ENCODE data around the gene SMS.
A peak's percentile ranks its signal among the peaks of the same experiment; 100 is the strongest.

Gene SMS

DNA sequence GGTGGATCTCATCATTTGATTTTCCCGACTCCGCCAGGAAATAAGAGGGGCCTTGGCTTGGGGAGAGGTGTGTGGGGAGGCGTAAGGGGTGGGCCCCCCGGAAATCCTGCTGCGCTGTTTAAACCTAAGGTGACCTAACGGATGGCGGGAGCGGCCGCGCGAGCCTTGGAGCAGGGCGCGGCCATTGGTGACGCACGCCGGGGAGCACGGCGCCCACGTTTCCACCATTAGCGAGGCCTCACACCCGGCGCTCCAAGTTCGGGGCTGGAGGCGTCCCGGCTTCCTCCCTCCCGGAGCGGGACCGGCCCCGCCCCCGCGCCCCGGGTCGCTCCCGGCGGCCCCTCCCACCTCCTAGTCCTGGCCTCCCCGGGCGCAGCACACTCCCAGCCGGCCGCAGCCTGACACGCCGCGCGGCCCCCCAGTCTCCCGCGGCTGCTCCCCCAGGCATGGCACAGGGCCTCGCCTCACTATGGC is at the start of gene SMS:
Gene SMS, plus strand, starts transcription at position 354 of the 474 bp plus-strand sequence. Its CDS starts 116 bp downstream, at position 470.
- H3K27ac ChIP-seq = peak within 1 kb of the TSS; percentile 87
- ChIA-PET CTCF (no interaction called here), POLR2A (ENCODE audit: low non-redundant PET) (no interaction called here)
- TF ChIP-seq, protein P1, sequence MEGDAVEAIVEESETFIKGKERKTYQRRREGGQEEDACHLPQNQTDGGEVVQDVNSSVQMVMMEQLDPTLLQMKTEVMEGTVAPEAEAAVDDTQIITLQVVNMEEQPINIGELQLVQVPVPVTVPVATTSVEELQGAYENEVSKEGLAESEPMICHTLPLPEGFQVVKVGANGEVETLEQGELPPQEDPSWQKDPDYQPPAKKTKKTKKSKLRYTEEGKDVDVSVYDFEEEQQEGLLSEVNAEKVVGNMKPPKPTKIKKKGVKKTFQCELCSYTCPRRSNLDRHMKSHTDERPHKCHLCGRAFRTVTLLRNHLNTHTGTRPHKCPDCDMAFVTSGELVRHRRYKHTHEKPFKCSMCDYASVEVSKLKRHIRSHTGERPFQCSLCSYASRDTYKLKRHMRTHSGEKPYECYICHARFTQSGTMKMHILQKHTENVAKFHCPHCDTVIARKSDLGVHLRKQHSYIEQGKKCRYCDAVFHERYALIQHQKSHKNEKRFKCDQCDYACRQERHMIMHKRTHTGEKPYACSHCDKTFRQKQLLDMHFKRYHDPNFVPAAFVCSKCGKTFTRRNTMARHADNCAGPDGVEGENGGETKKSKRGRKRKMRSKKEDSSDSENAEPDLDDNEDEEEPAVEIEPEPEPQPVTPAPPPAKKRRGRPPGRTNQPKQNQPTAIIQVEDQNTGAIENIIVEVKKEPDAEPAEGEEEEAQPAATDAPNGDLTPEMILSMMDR (conservative IDR thresholded peaks at IDR 0.05; ENCODE audit: low read depth) = no peak
- DNase-seq (ENCODE audit: low spot score) = peak; percentile 46

DNA sequence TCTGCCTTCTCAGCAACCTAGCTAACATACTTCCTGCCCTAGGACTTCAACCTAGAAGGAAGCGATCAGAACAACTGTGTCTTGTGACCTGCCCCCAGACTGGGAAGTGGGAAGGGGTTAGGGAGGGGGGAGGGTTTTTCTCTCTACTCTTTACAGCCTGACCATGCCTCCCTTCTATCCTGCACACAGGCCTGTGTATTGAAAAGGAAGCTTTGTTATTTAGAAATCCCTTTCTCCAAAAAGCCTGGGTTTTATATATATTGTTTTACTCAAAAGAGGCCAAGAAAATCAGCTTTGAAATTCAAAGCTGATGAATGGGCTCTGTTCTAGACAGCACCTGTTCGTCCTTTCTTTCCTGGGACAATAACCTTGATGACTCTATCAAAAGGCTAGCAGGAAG is 35.2 kb upstream of the SMS start:
- CTCF ChIA-PET = interaction anchor here (0.6 kb wide), 1 partner anchor 32 kb away, joined by 4 read pairs; no protein-coding TSS in a partner anchor
- no peak overlapping the region for H3K27ac ChIP-seq
- no peak for DNase-seq (ENCODE audit: low spot score)
- TF ChIP-seq, protein P1 (conservative IDR thresholded peaks at IDR 0.05; ENCODE audit: low read depth) = no peak
- POLR2A ChIA-PET (ENCODE audit: low non-redundant PET) = no interaction called here

DNA sequence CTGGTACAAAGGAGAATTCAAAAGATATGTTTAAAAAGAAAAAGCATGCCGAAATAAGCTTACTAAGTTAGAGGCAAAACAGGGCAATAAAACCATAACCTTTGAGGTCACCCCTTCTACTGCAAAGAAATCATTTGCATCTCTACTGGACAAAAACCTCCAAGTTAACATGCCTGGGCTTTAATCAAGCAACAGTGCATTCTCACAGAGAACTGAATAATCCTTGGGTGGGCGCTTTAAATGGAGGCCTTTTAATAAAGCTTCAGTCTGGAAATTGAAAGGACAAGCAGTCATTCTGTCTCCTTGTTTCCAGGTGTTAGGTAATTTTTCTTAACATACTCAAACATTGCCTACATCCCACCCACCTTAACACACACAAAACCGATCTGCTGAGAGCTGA is 34.6 kb upstream of the SMS start:
- DNase-seq (ENCODE audit: low spot score) = no peak
- ChIA-PET POLR2A (ENCODE audit: low non-redundant PET) (no interaction called here), CTCF (interaction anchor here (0.7 kb wide), 1 partner anchor 26 kb away, joined by 4 read pairs; no protein-coding TSS in a partner anchor)
- H3K27ac ChIP-seq = no peak overlapping the region
- TF ChIP-seq, protein P1 (conservative IDR thresholded peaks at IDR 0.05; ENCODE audit: low read depth) = no peak

DNA sequence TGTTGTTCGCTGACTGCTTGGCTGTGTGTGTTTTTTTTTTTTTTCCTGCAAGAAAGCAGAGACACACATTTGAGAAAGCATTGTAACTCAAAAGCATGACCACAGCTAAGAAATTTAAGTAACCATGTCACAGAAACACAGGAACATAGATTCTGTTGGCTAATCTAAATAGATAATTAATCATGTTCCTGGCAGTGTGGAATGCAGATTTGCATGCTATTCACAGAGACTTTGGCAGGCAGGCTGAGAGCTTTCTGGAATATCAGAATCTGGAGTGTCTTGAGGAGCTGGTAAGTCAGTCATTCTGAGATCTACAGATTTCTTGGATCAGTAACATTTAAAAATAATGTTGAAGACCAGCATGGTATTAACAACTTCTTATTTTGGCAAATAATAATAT is 33.2 kb upstream of the SMS start:
- H3K27ac ChIP-seq = no peak overlapping the region
- no peak for DNase-seq (ENCODE audit: low spot score)
- TF ChIP-seq, protein P1 (conservative IDR thresholded peaks at IDR 0.05; ENCODE audit: low read depth) = no peak
- CTCF ChIA-PET = no interaction called here
- POLR2A ChIA-PET (ENCODE audit: low non-redundant PET) = no interaction called here

DNA sequence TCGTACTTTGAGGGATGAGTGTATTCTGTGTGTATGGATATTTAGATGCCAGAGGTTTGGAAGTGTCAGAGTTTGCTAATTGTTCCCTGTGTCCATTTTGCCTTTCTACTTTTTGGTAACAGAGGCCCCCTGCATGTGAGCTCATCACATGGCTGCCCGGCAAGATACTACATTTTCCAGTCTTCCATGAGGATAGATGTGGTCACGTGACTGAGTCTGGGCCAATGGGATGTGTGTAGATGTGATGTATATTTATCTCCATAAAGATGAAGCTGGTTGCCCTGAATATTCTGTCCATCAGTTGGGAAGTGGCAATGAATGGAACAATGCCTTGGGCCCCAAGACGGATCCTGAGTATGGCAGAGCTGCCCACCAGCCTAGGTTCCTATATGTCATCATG is 29.0 kb upstream of the SMS start:
- ChIA-PET POLR2A (ENCODE audit: low non-redundant PET) (no interaction called here), CTCF (interaction anchor here (0.5 kb wide), 1 partner anchor 1725 kb away, joined by 4 read pairs; no protein-coding TSS in a partner anchor)
- no peak overlapping the region for H3K27ac ChIP-seq
- DNase-seq (ENCODE audit: low spot score) = no peak
- TF ChIP-seq, protein P1 (conservative IDR thresholded peaks at IDR 0.05; ENCODE audit: low read depth) = no peak

DNA sequence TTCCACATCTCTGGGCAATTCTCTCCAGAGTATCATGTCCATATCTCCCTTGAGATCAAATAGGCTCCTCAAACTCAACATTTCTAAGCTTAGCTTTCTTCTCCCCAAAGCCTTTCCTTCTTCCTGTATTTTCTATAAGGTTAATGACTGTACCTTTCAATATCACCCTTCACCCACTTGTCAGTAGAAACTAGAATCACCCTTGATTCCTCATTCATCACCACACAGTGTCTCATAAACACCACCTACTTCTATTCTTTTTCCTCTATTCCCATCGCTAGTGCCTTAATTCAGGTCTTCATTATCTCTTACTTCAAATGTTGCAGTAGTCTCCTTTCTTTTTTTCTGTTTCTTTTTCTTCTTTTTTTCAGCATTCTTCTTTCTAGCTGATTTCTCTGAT is 28.3 kb upstream of the SMS start:
- H3K27ac ChIP-seq = no peak overlapping the region
- DNase-seq (ENCODE audit: low spot score) = no peak
- ChIA-PET POLR2A (ENCODE audit: low non-redundant PET) (no interaction called here), CTCF (interaction anchor here (0.5 kb wide), 1 partner anchor 1726 kb away, joined by 4 read pairs; no protein-coding TSS in a partner anchor)
- TF ChIP-seq, protein P1 (conservative IDR thresholded peaks at IDR 0.05; ENCODE audit: low read depth) = no peak

Data from RWPE1 (cell line).